GM19193 (cell line): ENCODE measurements around the gene SMC2.

Source experiments
- POLR2A ChIP-seq: IDR thresholded peaks from 4 replicates; pipeline ENCODE4 v1.6.1; 2011; ENCODE audit not compliant: insufficient read depth, insufficient read length; ENCODE audit errors: extremely low read depth

SMC2 gene

DNA sequence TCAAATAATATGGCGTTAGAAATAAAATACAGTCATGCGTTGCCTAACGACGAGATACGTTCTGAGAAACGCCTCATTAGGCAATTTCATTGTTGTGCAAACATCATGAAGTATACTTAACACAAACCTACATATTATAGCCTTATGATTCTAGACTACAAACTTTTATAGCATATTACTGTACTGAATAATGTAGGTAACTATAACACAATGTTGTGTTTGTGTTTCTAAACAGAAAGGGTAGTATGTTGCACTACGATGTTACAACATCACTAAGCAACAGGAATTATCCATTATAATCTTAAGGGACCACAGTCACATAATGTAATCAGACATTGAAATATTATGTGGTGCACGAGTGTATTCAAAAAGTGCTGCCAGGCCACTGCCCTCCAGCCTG, 3.0 kb upstream of the SMC2 start:
- TF ChIP-seq POLR2A: no peak

DNA sequence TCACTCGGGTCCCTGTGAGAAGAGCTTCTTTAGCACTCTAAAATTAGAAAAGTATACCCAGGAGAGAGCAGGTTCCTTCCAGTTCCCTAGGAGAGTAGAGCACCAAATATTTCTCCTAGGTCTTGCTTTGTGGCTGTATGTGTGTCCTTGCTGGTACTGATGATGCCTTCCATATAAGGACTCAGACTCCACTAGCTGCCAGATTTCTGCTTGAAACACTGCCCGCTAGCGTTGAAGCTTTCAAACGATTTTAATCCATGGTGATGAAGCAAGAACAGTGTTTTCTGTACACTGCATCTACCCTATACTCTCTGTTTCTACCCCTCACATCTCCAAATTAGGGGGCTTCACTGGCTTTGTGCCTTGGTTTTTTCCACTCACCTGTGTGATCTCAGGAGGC, 2.4 kb upstream of the SMC2 start:
- TF ChIP-seq POLR2A: no peak

DNA sequence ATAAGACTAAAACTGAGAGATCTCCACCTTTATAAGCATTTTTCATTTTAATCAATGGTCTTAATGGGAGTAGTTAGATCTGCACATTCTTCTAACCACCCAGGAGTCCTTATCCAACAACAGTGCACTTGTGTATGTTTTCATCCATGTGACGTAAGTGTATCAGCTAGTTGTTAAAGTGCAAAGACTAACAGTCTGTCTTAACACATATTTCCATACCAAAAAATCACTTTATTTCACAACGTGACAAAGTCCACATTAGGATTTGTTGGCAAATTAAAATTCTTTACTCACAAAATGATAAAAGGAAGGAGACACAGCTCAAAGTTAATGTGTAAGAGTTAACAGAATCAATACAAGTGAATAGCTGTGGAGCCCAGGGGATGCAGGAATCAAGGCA, 1.9 kb upstream of the SMC2 start:
- TF ChIP-seq POLR2A: no peak

DNA sequence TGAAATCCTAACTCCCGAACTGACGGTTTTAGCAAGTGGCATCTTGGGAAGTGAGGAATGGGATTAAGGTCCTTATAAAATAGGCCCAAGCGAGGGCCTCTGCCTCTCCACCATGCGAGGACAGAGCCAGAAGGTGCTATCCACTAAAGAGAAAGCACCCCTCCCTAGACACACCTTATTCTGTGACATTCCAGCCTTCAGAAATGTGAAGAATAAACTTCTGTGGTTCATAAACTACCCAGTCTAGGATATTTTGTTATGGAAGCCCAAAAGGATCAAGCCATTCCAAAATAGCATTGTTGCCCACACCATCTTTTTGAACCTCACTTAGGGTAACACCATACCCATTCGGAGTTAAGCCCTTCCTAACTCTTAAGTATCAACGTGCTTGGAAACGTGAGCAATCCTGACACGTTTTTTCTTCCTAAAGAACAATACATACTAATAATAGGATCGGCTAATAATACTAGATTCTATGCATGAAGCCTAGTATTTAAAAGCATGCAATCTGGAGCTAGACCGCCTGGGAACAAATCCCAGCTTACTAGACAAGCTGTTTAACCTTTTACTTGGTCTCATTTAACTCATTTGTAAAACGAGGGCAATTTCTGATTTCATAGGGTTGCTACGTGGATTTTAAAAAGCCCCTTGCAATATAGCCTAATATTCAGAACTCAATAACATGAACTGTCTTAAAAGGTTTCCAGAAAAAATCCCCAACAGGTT, 1.1 kb upstream of the SMC2 start:
- no peak for TF ChIP-seq POLR2A

DNA sequence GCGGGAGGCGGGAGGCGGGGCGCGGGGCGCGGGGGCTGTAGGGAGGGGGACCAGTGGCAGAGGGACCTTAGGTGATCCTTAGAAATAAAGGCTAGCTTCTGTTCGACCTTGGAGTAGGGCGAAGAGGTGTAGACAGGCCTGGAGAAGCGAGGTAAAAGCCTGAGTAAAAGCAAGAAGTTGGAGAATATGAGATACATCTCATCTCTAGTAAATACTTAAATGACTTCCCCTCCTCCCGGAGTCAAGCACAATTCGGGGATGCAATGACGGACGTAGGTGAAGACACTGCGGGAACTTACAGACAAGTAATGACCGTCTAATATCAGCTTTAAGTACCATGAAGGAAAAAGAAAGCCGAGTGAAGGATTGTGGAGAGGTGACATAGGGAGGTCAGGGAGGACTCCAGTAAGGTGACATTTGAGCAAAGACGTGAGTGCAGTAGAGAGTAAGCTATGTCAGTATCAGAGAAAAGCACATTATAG, 466 bp downstream of the SMC2 start:
- no peak for TF ChIP-seq POLR2A

DNA sequence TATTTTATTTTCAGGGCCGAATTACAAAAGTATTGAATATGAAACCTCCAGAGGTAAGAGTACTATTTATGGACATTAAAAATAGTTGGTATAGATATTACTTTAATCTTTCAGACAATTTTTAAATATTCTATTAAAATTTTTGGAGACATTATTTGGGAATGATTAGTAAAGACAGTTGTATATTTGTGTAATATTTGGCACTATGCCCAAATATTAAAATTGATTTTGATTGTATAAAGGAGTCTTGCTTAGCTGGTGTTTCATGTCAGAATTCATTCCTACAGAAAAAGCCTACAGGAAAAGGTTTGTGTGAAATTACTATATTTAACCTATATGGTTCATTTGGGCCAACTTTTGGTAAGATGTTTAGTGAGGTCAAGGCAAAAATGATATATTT, 5.5 kb downstream of the SMC2 start:
- no peak for TF ChIP-seq POLR2A

DNA sequence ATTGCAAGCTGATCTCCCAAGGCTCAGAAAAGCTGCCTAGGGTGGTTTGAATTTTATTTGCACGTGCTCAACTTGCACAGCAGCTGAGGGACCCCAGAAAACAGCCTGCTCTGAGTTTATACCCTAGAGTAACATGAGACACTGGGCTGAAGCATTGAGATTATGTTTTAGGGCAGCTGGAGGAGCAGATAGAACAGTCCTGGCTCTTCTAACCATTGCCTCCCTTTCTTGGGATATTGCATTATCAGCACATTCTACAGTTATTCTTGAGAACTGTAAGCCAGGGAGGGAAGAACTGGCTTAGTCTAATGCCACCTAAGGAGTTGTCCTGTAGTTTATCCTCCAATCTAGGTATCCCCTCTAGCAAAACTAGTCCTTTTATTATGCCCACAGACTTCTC, 10.3 kb downstream of the SMC2 start:
- TF ChIP-seq POLR2A: no peak

DNA sequence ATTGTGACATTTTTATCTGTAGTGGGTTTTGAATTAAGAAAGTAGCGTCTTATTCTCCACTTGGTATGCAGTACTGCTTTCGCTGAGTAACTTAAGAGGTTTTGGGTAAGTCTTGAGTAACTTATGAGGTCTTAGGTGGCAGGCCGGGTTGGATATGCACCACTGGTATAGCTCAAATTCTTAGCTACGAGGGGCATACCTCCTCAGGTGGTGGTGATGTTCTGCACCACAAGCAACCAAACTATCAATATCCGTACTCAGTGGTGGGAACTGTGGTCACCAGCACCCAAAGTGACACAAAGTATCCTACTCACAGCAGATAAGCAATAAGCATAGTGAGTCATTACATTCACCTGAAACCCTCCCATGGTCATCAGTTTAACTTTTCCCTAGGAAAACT, 13.7 kb downstream of the SMC2 start:
- no peak for TF ChIP-seq POLR2A

DNA sequence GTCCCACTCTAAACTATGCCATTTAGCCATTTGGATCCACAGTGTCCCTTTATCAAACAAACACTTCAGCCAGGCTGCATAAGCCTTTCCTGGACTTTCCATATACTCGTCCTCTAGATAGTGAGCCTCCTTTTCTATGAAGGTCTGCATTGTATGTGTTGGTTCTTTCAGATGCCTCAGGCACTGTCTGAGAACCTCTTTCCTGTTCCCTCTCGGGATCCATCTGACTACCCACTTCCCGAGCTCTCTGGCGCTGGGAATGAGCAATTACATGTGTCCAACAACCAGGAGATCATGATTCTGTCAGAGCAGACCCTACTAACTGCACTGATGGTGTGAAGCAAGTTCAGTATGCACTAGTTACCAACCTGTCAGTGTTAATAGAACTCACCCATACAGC, 14.2 kb downstream of the SMC2 start:
- no peak for TF ChIP-seq POLR2A

DNA sequence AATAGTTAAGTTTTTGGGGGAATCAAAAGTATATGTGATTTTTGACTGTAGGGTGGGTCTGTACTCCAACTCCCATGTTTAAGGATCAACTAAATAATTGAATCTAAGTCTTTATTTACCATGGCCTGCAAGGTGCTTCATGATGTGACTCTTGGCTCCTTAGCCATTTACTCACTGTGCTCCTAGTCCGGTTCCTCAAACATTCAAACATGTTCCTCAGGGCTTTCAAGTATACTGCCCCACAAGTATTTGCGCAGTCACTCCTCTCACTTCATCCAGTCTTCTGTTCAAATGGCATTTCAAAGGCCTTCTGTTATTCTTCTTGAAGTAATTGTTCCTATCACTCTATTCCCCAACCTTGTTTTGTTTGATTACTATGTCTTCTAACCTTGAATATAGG, 16.4 kb downstream of the SMC2 start:
- no peak for TF ChIP-seq POLR2A

DNA sequence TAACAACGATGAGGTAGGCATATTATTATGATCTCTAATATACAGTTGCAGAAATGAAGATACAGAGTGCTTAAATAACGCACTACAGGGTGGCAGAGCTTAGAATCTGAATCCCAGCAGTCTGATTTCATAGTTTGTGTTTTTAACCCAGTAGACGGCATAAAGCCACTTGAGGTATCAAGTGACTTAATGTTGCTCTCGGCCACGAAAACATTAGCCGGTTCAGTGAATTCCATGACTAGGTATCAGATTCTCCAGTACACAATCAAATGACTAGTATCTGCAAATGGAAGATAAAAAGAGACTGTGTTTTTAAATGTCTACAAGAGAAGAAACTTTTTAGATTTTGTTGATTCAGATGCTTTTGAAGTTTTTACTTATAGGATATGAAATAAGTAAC, 24.8 kb downstream of the SMC2 start:
- no peak for TF ChIP-seq POLR2A

DNA sequence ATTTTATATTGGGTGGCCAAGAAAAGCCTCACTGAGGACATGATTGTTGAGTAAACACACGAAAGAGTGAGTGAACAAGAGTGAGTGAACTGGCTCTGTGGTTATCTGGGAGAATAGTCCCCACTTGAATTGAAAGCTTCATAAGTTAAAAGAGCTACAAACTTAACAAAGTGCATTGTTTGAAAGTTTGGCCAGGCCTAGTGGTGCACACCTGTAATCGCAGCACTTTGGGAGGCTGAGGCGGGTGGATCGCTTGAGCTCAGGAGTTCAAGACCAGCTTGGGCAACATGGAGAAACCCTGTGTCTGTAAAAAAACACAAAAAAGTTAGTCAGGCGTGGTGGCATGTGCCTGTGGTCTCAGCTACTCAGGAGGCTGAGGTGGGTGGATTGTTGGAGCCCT, 26.9 kb downstream of the SMC2 start:
- no peak for TF ChIP-seq POLR2A

DNA sequence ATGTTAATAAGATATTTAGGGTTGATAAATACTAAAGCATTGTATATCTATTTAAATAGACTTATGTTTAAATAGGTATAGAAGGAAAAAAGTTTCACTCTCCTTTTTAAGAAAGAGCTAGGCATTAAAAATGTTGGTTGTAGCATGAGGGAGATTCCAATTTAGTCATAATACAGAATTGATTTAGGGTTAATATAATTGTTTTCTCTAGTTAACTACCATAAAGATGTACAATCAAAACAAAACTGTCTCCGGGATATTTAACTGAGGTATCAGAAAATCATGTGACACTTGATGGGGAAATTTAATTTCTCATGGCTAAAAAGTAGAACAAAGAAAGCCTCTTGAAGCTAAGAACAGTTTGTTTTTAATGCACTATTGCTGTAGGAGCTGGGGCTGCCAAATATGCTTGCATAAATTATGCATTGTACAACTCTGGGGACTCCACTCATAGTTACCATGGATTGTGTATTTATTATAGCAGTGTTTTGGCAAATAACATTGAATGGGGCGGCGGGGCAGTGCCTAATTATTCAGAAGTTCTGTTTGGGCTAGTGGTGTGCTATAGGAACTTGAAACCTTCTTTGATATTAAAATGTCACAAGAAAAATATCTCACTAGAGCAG, 44.2 kb downstream of the SMC2 start:
- no peak for TF ChIP-seq POLR2A

DNA sequence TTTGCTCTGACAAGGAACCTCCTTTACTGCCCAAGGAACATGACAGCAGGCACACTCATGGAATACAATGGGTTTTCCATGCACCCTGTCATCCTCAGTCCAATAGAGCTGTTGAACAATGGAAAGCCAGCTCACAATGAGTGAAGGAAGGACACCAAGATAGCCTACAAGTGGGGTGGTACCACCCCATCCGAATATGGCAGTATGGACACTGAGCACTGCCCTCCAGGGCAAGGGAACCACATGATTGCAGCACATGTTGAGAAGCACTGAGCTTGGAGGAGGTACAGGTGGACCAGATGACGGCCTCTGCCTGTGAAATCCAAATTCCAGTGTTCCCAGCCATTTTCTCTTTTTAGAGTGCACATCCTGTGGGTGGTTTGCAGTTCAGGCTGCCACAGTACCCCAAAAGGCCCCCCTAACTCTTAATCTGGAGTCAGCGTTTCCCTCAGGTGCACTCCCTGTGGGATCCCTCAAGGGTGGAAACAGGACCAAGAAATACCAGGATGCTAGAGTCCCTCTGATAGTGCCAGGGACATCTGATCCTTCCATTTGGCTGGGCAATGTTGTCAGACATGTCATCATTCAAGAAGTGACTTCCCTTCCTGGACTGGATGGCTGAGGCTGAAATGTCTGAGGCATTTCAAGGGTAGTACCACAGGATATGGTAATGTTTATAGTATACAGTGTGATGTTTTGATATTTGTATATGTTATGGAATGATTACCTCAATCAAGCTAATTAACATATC, 48.9 kb downstream of the SMC2 start:
- TF ChIP-seq POLR2A: no peak

DNA sequence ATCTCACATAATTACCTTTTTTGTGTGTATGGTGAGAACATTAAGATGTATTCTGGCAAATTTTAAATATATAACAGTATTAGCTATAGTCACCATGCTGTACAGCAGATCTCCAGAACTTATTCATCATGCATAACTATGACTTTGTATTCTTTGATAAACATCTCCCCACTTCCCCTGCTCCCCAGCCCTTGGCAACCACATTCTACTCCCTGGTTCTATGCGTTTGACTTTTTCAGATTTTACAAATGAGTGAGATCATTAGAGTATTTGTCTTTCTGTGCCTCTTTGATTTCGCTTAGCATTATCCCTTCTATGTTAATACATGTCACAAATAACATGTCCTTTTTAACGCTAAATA, 49.4 kb downstream of the SMC2 start:
- TF ChIP-seq POLR2A: no peak

DNA sequence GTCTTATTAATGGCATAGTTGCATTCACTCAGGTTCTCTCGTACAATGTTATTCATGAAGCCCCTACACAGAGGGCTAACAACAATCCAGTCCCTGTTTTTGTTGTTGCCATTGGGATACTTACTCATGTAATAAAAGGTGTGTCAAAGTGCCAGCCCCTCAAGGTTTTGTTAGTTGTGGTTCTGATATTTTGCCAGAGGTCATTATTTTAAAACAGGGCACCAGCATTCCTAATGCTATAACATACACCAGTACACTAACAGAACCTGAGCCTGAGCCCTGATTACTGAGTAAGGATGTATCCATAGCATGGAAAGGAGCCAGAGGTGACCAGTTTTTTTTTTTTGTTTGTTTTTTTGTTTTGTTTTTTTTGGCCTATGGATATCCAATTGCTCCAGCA, 50.2 kb downstream of the SMC2 start:
- TF ChIP-seq POLR2A: no peak
